Measurements from ENCODE around the gene GRAMD2A.

The GRAMD2A gene

DNA sequence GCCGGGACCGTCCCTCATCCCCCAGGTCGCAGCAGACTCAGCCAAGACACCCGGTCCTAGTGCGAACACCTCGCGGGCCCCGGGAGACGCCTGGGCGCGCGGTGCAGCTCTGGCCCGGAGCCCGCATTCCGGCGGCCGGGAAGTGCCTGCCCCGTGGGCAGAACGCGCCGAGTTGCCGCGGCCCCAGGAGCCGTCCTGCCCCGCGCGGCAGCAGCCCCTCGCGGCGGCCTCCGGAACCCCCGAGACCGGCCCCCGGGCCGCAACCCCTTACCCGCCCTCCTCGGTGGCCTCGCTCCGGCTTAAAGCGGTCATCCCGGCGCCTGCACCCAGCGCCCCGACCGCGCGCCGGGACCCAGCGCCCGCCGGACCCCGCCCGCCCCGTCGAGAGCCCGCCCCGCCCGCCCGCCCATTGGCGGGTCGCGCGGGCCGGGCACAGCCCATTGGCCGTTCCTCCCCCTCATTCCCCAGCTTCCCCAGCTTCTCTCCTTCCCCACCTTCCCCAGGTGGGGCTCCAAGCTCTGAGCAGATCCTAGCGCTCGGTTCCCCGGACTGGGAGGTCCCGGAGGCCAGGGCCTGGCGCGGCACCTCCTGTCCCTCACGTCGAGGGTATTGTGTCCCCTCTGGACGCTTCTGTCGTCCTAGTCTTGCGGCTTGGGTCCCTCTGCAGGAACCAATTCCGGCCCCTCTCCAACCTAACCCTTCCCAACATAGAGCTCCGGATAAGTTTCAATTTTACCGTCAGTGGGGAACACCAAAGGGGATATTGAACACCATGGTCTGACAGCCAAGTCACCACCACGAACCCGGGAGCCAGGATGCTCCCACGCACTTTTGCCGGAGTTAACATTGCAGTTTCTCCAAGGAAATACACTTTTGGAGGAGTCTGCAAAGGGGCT lies at the start of gene GRAMD2A:
Gene GRAMD2A (minus strand): TSS at position 328 of the 896 bp plus-strand sequence.
- DNase-seq = no peak

DNA sequence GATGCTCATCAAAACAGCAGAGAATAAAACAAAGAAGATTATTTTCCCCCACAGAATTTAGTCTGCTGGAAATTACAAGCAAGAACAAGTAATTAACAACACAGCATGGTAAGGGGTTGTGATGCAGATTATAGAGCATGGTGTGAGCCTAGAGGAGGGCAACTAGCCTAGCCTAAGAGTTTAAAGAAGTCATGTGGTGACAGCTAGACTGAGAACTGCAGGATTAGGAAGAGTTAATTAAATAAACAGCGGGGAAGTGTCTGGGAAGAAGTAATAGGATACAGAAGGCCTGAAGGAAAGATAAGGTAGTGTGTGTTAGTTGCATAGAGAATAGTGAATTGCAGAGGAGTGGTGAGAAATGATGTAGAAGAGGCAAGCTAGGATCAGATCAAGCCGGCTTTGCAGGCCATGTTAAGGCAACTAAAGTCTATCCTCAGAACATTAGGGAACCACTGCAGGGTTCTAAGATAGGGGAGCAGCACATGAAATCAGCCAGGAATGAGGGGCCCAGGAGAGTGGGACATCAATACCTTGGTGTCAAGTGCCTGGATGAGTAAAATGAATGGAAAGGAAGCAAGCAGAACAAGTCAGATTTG lies 45.3 kb upstream of the GRAMD2A start:
- no peak for DNase-seq

DNA sequence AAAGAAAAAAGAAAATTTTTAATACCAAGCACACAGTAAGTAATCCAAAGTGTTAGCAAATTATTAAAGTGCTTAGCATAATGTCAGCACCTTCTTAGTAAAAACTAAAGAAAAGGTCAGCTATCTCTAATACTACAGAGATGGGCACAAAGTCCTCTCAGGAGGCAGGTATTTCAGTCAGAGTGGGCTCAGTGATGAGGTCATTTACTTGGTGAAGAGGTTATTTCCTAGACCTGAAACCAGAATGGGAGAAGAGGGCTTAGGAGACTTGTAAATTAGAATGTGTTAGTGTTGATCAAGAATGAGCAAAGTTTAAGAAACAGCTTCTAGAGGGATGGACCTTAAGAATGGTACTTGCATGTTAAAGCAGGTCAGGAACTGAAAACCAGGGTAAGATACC lies 42.1 kb upstream of the GRAMD2A start:
- DNase-seq = no peak

DNA sequence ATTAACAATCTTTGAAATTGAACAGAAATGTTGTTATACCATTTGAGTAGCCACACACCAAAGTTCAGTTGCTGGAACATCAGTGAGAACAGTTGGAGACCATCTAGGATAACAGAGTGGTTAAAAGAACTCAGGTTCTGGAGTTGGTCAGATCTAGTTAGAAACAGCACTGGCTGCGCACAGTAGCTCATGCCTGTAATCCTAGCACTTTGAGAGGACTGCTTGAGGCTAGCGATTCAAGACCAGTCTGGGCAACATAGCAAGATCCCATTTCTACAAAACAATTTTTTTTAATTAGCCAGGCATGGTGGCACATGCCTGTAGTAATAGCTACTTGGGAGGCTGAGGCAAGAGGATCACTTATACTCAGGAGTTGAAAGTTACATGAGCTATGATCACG lies 41.0 kb upstream of the GRAMD2A start:
- no peak for DNase-seq

DNA sequence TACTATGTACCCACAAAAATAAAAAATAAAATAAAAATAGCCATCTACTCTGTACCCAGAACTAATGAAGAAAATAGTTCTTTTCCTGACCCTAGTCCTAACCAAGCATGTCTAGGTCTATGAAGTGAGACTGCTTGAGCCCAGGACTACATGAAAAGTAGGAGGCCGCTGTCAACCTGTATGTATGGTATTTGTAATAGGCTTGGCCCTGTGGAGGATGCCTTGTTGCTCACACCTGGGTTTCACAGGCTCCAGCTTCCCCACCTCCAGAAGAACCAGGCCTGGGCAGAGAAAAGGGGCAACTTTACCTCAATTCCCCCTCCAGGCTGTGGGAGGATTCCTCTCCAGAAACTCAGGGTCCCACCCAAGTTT lies 40.3 kb upstream of the GRAMD2A start:
- no peak for DNase-seq

DNA sequence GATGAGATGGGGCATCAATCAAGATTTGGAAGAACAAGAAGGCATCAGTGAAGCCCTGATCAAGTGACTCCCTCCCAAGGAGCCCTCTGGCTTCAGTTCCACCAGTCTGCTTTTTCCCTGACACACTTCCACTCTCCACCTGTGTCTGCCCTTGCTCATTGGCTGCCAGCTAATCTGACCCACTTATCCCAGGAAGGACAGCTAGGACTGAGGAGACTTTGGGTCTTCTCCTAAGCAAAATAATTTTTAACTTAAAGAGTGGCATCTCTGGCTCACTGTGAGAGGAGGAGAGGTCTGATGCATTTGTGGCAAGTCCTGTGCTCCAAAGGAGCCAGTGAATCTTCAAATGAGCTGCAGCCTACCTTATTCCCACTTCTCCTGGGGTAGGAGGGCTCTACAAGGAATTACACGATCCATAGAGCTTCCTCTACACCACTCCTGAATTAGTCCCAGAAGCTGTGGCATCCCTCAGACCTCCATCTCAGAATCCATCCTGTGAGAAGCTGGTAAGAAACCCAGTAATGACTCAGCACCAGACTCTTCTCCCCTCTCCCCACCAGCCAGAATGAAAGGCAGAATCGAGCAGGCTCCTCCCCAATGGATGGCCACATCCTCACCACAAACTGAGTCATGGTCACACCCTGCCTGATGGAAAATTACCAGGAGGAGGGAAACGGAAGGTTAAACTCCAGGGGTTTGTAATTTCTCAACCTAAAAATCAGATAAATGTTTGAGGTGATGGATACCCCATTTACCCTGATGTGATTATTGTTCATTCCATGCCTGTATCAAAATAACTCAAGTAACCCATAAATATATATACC lies 39.7 kb upstream of the GRAMD2A start:
- peak; percentile 46 for DNase-seq

DNA sequence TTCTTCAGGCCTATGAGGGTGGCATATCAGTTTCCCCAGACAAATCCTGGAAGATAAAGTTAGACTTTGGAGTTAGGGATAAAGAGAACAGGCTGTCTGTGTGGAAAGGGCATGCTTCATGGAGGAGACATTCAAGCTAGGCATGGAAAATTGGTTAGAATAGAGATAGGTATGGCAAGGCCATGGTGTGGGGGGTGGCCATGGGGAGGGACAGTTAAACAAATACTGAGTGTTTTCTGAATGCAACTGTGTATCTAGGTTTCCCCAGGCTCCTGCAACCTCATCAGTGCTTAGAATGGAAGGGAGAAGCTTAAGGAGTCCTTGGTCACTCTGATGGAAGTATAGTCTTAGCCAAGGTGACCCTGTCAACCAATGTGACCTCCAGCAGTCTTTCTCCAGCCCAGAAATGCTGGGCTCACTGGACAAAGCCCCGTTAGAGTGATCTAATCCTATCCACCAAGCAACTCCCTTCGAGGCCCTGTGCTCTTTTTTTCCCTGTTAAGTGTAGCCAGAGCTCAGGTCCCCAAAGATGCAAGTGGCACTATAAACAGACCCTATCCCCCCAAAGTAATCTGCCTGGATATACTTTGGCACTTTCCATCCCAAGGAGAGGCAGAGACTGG lies 38.9 kb upstream of the GRAMD2A start:
- no peak for DNase-seq

DNA sequence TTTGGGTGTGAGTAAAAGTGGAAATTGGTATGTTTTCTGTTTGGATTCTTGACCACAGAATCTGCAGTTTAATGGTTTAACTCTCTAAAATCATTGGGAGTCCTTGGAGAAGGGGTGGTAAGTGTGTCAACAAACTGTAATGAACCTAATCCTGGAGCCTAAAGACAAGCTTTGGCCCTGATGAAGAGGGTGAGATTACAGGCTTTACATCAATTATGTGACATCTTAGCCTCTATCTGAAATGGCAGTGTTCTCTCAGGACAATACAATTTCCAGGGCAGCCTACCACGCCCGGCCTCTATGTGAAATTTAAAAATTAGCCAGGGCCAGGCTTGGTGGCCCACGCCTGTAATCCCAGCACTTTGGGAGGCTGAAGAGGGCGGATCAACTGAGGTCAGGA lies 37.7 kb upstream of the GRAMD2A start:
- no peak for DNase-seq

DNA sequence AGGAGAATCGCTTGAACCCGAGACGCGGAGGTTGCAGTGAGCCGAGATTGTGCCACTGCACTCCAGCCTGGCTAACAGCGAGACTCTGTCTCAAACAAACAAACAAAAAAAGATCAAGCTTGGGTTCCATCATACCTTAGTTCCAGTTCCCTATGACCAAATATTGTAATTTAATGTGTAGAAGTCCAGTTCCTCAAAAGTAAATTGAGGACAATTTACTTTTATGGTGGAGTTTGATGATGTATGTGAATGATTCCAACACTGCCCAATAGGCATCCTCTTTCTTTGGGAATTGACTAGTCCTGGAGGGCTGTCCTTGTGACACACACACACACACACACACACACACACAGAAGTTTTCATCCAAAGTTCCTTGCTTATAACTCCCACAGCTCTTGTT lies 36.2 kb upstream of the GRAMD2A start:
- DNase-seq = no peak

DNA sequence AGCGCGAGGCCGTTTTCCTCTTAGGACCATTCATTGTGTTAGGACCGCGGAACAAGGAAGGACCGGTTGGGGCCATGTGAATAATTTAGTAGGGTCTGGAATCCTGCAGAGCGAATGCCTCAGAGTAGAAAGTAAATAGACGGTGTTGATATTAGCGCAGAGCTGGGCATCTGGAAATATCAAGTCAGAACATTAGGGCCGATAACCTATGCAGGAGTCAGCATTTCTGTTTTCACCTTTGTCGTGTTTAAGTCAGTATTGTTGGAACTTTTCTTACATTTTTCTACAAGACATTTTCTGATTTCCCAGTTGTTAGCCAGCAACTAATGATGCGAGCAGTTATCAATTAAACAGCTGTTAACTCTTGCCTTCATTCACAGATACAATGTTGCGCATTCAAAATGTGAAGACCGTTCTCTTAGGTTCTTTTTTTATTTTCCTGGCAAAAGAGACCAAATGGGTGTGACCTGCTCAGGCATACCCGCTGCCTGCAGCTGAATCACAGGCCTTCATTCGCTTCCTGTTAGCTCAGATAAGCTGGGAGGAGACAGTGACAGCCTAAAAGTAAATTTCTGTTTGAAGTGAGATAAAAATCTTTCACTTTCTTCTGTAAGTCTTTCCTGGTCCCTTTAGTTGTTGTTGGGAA lies 34.4 kb upstream of the GRAMD2A start:
- DNase-seq = peak; percentile 77

DNA sequence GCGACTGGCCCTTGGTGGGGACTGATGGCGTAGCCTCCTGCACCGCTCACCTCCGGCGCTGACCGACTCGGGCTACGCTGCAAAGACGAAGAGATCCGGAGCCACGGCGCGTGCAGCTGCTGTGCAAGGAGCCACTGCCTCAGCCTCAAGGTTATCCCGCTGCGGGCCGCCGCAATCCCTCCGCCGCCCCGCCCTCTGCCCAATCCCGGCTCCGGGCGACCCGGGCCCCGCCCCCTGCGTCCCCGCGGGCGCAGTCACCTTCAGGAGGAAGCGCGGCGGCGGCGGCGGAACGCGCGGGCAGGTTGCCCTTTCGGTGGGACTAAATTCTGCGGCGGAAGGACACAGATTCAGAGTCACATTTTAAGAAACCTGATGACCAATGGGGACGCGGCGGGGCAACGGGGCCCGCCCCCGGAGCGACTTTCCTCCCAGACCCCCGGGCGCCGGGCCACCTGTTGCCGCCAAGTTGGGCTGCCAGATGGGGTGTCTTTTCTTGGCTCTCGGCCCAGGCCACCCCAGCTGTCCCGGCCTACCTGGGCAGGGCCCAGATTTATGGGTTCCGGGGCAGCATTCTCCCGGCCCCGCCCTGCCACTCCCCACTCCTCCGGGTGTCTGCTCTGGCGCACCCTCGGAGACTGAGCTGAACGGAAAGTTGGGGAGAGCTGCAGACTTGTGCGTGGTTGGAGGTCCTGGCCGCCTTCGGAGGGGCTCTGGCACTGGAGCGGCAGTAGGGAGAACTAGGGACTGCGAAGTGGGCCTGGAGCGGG lies 33.7 kb upstream of the GRAMD2A start, which contains the start of gene PKM:
Gene PKM (minus strand): TSS at position 125 of the 767 bp plus-strand sequence. CDS start 12,093 bp downstream, outside the sequence.
- DNase-seq = peak; percentile 95

DNA sequence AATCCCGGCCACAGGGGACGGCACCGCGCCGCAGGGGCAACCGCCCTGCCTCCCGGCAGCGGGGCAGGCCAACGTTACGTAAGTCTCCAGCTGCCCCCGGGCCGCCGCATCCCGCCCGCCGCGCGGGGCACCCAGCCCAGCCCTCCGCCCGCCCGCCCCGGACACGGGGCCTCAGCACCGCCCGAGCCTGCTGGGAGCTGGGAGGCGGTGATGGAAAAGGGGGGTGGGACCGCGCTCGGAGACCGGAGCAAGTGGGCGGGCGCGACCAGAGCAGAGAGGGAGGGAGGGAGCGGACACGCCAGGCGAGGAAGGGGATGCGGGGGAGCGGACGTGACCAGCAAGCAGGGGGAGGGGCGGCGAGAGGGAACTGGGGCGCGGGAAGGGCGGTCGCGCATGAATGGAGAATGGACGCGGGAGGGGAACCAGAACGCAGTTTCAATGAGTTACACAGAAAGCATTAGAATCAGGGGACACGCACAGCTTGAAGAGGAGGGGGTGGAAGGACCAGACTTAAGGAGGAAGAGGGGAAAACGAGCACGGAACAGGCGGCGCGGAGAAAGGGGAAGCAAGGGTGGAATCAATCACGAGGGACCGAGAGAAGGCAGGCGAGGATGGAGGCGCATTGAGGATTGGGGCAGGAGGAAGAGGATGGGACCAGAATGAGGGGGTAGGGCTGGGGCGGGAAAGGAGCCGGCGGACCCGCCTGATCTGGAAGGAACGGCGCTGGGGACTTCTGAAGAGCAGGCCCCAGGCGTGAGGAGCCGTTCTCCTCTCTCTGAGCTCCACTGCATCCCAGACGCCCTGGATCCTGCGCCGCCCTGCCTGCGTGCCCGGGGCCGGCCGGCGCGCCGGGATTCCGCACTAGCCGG lies 32.8 kb upstream of the GRAMD2A start:
- DNase-seq = peak; percentile 68

DNA sequence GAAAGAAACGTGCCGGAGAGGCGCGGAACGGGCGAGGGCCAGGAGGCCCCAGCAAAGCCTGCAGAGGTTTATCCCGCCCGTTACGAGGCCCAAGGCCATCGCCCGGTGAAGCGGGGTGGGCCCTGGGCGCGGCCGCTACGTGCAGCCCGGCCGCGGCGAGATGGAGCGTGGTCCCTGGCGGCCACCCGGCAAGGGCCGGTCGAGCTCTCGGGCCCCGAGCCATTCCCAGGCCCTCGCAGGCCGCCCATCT lies 32.3 kb upstream of the GRAMD2A start:
- no peak for DNase-seq

DNA sequence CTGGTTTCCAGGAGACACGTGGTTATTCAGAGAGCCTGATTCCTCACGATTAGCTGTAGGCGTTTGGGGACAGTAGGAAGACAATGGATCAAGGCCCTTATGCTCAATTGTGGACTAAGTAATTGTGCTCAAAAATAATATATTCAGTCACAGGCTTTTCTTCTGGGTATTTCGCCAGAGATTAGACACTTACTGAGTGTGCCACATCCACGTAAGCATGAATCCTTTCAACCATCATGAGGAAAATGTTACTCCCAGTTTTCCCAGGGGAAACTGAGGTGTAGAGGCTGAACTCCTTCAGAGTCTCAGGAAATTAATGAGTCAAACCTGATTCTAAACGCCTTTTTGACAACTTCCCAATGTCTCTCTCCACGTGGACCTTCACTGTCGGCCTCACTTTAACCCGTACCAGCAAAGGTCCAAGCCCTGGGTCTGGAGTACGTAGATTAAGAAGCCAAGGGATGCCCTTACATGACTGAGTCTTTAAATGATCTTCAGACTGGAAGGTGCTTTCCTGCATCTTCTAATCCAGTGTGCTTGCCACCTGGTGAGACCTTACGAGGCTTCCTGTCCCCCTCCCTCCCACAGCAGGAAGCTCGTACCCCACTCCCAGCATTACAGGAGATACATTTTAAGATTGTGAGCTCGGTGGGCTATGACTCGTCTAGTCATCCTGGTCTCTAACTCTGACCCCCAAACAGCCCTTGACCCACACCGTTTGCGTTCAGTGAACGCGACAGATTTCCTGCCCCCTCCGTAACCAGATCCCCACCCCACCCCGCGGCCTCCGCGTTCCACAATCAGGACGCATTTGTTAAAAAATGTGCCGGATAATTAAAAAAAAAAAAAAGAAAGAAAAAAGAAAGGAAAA lies 31.7 kb upstream of the GRAMD2A start:
- DNase-seq = peak; percentile 67

DNA sequence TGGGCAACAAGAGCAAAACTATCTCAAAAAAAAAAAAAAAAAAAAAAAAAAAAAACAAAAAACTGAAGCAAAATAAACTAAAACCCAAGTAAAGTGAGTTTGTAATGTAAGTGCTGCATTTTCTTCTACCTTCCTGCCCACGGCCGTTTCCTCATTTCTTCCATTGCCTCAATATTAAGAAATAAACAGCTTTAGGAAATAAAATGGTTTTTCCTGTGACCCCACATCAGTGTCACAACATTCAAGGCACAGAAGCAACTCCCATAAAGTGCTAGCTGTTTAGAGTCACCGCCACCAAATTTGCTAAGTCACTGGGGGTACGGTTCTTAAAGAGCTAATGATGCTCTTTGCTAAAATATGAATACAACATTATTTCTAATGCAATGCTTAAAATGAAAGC lies 30.1 kb upstream of the GRAMD2A start:
- no peak for DNase-seq

DNA sequence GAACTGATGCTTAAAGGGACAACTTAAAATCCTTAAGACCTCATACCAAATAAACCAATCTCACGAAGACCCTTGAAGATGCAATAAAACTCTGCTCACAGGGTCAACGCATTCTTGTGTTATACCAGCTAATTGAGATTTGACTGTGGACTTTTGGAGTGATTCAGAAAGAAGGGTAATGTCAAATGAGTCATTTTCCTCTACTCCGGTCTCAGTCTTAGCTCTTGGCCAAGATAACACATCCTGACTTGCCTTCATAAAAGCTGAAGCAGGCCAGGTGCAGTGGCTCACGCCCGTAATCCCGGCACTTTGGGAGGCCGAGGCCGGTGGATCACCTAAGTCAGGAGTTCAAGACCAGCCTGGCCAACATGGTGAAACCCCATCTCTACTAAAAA lies 29.6 kb upstream of the GRAMD2A start:
- DNase-seq = peak; percentile 38

DNA sequence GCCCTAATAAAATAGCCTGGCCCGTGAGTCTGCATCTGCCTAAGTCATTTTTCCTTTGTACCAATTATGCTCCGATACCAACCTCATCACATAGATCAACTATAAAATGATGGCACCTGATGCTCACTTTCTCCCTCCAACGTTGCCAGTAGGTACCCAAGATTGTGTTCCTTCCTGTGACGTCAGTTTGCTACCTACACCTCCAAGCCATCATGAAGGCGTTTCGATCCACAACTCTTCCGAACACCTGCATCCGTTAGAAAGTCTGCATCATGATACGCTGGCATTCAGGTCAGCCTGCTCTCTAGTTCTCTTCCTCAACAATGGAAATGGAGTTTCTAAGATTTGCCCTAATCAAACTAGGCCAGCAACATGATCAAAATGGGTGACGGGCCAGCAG lies 25.7 kb upstream of the GRAMD2A start:
- no peak for DNase-seq

DNA sequence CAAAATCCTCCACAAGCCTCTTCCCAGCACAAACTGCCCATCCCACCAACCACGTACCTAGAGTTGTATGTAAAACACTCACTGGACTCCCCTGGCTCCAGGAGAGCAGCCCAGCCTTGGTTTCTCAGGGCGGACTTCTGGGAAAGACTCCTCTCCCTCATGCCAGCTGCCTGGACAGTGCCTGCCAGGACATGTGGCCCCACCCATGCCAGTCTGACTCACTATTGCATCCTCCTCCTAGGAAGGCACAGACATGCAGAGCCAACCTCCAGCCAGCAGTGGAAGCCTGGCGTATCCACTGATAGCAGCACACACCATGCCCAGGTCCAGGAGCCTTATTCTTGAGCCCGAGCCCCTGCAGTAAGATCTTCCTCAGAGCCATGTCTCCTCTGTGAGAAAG lies 24.8 kb upstream of the GRAMD2A start:
- DNase-seq = no peak

DNA sequence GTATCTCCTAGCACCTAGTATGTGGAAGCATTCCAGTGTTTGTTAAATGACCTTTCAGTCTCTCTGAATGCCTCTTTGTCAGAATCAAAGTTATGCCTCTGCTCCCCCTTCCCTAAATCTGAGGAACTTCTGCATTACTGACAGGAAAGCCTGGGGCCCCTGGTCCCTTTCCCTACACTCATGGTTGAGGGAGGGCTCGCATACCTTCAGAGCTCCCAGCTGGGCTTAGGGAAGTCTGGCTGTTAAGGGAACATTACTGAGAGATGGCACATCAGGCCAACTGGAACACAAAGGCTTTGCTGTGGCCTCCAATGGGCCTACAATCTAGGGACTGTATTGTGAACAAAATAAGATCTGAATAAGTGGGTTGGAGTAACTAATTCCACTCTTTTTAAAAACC lies 23.1 kb upstream of the GRAMD2A start:
- DNase-seq = no peak

DNA sequence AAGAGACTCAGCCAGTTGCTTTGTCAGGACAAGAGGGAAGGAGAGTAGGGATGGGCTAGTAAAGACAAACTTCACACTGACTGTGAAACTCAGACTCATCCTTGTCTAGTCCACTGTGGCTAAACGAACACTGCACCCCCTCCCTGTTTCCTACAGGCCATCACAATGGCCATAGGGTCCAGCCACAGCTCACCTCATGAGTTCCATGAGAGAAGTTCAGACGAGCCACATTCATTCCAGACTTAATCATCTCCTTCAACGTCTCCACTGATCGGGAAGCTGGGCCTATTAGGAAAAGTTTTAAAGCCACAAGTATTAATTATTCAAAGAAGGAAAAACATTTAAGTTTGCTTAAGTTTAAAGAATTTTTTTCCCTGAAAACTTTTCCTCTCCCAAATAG lies 19.6 kb upstream of the GRAMD2A start:
- DNase-seq = no peak

Measured in CD4-positive, alpha-beta T cell treated with Interleukin-17A for 1 hour (primary cell).